H1 (cell line): ENCODE results near the gene BTBD9. TPM values are rescaled to one million over a fixed set of nuclear protein-coding genes. Genes with fewer than 3 reads are reported as not detected.
A peak's percentile ranks its signal among the peaks of the same experiment; 100 is the strongest.

Experiments
- CTCF ChIA-PET: fragments of 300-600 bp; sonication (Branson Sonifier 250); formaldehyde crosslinking; loops from one replicate; lab custom pipeline; 2021; ENCODE audit not compliant: partially characterized antibody; lab: Charles Lee
- POLR2A ChIA-PET: fragments of 300-600 bp; sonication (Branson Sonifier 250); formaldehyde crosslinking; loops from one replicate; lab custom pipeline; 2021; ENCODE audit warnings: inconsistent platforms; ENCODE audit not compliant: partially characterized antibody; lab: Charles Lee
- DNase-seq, 2 experiments: peaks; one replicate each; pipeline versions ENCODE4 v3.0.0 to v3.0.0-alpha.2; 2010 to 2022; ENCODE audit warnings: low spot score in 2 of 2, low read depth in 1 of 2, mixed read lengths in 1 of 2
- FAIRE-seq: peaks from 2 replicates; lab custom pipeline; 2011; peaks lifted over from hg19 to GRCh38; lab: Jason Lieb, UNC
- H2AFZ ChIP-seq: 2 replicates; pipeline ENCODE4 v1.8.1; 2012; ENCODE audit warnings: low read length, inconsistent platforms
- H2AK5ac ChIP-seq: 2 replicates; pipeline ENCODE4 v1.6.1; 2013; ENCODE audit warnings: low read depth, low read length
- H2BK120ac ChIP-seq: replicated peaks from 2 replicates; pipeline ENCODE3; 2013; ENCODE audit warnings: low read depth, low read length, inconsistent platforms
- H2BK12ac ChIP-seq: 2 replicates; pipeline ENCODE4 v1.6.1; 2013; ENCODE audit warnings: low read depth, low read length
- H2BK15ac ChIP-seq: 2 replicates; pipeline ENCODE4 v1.6.1; 2013; ENCODE audit warnings: low read length
- H2BK20ac ChIP-seq: 2 replicates; pipeline ENCODE4 v1.6.1; 2013; ENCODE audit warnings: low read length
- H2BK5ac ChIP-seq: 2 replicates; pipeline ENCODE4 v1.6.1; 2013; ENCODE audit warnings: low read depth, low read length
- H3K14ac ChIP-seq: 2 replicates; pipeline ENCODE4 v1.6.1; 2013; ENCODE audit warnings: inconsistent platforms; ENCODE audit not compliant: insufficient read length
- H3K18ac ChIP-seq: 2 replicates; pipeline ENCODE4 v1.6.1; 2013; ENCODE audit warnings: low read length; ENCODE audit errors: extremely low read depth
- H3K23ac ChIP-seq: 2 replicates; pipeline ENCODE4 v1.6.1; 2013; ENCODE audit warnings: inconsistent platforms; ENCODE audit not compliant: insufficient read length
- H3K23me2 ChIP-seq: 2 replicates; pipeline ENCODE4 v1.6.1; 2013; ENCODE audit warnings: low read depth, low read length
- H3K27ac ChIP-seq: 2 replicates; pipeline ENCODE4 v1.6.1; 2011; ENCODE audit warnings: low read depth, low read length, inconsistent platforms
- H3K27me3 ChIP-seq, 4 experiments: replicated peaks in 1 of 4; 1 replicate in 1 of 4; 2 replicates in 3 of 4; pipeline versions ENCODE4 v1.6.1 to v1.8.1; 2011 to 2013; ENCODE audit warnings: low read length in 3 of 4, mild to moderate bottlenecking in 3 of 4, inconsistent platforms in 2 of 4, mixed read lengths in 2 of 4, moderate library complexity in 1 of 4; ENCODE audit not compliant: control insufficient read depth in 3 of 4, insufficient read depth in 3 of 4; ENCODE audit errors: extremely low read depth in 1 of 4
- H3K36me3 ChIP-seq, 4 experiments: 2 replicates each; pipeline versions ENCODE4 v1.6.1 to v1.8.1; 2011 to 2013; ENCODE audit warnings: mild to moderate bottlenecking in 4 of 4, low read length in 3 of 4, moderate library complexity in 2 of 4, control low read depth in 1 of 4, inconsistent platforms in 1 of 4; ENCODE audit not compliant: insufficient read depth in 4 of 4, control insufficient read depth in 2 of 4
- H3K4ac ChIP-seq: replicated peaks from 2 replicates; pipeline ENCODE3; 2013; ENCODE audit warnings: low read length, low read depth, mixed read lengths, inconsistent platforms; ENCODE audit not compliant: insufficient read length
- H3K4me1 ChIP-seq, 4 experiments: replicated peaks in 1 of 4; 1 replicate in 1 of 4; 2 replicates in 3 of 4; pipeline versions ENCODE4 v1.6.1 to v1.8.1; 2011 to 2013; ENCODE audit warnings: low read length in 3 of 4, inconsistent platforms in 2 of 4, mixed read lengths in 1 of 4; ENCODE audit not compliant: insufficient read depth in 4 of 4, control insufficient read depth in 3 of 4
- H3K4me2 ChIP-seq, 2 experiments: 2 replicates each; pipeline versions ENCODE4 v1.6.1 to v1.8.1; 2011 to 2013; ENCODE audit warnings: low read depth in 2 of 2, low read length in 2 of 2, control low read depth in 1 of 2, inconsistent platforms in 1 of 2, mild to moderate bottlenecking in 1 of 2; ENCODE audit not compliant: insufficient read depth in 1 of 2
- H3K4me3 ChIP-seq, 4 experiments: fragments of 200-600, 300-600 bp in 1 of 4; sonication (generic), shearing (Covaris generic), sonication (Bioruptor Twin) in 1 of 4; 2 replicates each; pipeline versions ENCODE4 v1.5.1 to v1.8.1; 2011 to 2016; ENCODE audit warnings: low read length in 4 of 4, low read depth in 3 of 4, control low read depth in 2 of 4, inconsistent platforms in 2 of 4, mild to moderate bottlenecking in 2 of 4, mixed read lengths in 1 of 4, moderate library complexity in 1 of 4; ENCODE audit not compliant: insufficient read depth in 2 of 4; ENCODE audit errors: extremely low read depth in 1 of 4
- H3K56ac ChIP-seq: replicated peaks from 2 replicates; pipeline ENCODE3; 2013; ENCODE audit warnings: low read depth, mild to moderate bottlenecking, mixed read lengths, low read length, inconsistent platforms; ENCODE audit not compliant: insufficient read length
- H3K79me1 ChIP-seq: 2 replicates; pipeline ENCODE4 v1.6.1; 2013; ENCODE audit warnings: low read depth, low read length, control low read depth
- H3K79me2 ChIP-seq, 2 experiments: 2 replicates each; pipeline versions ENCODE4 v1.6.1 to v1.8.1; 2012 to 2013; ENCODE audit warnings: low read length in 2 of 2, mild to moderate bottlenecking in 2 of 2, inconsistent platforms in 1 of 2; ENCODE audit not compliant: insufficient read depth in 2 of 2, control insufficient read depth in 1 of 2
- H3K9ac ChIP-seq, 4 experiments: replicated peaks in 1 of 4; 1 replicate in 1 of 4; 2 replicates in 3 of 4; pipeline versions ENCODE4 v1.6.1 to v1.8.1; 2011 to 2013; ENCODE audit warnings: low read depth in 3 of 4, low read length in 3 of 4, control low read depth in 2 of 4, mild to moderate bottlenecking in 2 of 4, moderate library complexity in 2 of 4, inconsistent platforms in 1 of 4; ENCODE audit errors: extremely low read depth in 1 of 4
- H3K9me3 ChIP-seq, 2 experiments: 2 replicates each; pipeline versions ENCODE4 v1.6.1 to v1.8.1; 2012 to 2013; ENCODE audit warnings: mild to moderate bottlenecking in 2 of 2, moderate library complexity in 2 of 2, control low read depth in 1 of 2, inconsistent platforms in 1 of 2, low read depth in 1 of 2, low read length in 1 of 2, mixed read lengths in 1 of 2; ENCODE audit not compliant: insufficient read depth in 2 of 2
- H4K20me1 ChIP-seq, 2 experiments: replicated peaks in 1 of 2; 2 replicates each; pipeline versions ENCODE3 to v1.8.1; 2011 to 2013; ENCODE audit warnings: inconsistent platforms in 2 of 2, low read length in 2 of 2, mild to moderate bottlenecking in 1 of 2; ENCODE audit not compliant: insufficient read depth in 2 of 2, control insufficient read depth in 1 of 2
- H4K5ac ChIP-seq: 2 replicates; pipeline ENCODE4 v1.6.1; 2013; ENCODE audit warnings: low read length, low read depth, mixed read lengths, inconsistent platforms; ENCODE audit not compliant: insufficient read length
- H4K8ac ChIP-seq: 2 replicates; pipeline ENCODE4 v1.8.0; 2013; ENCODE audit warnings: mild to moderate bottlenecking, moderate library complexity, low read length, inconsistent platforms; ENCODE audit not compliant: insufficient read depth; ENCODE audit errors: extremely low read depth
- H4K91ac ChIP-seq: replicated peaks from 2 replicates; pipeline ENCODE3; 2013; ENCODE audit warnings: low read length, mixed read lengths, inconsistent platforms; ENCODE audit not compliant: insufficient read length
- ASH2L ChIP-seq: fragments of 200-600, 300-600 bp; sonication (generic); IDR thresholded peaks from one replicate; pipeline ENCODE4 v1.7.1; 2017; ENCODE audit warnings: low read length
- EP300 ChIP-seq, 2 experiments: IDR thresholded peaks; 1 replicate in 1 of 2; 2 replicates in 1 of 2; pipeline ENCODE4 v1.6.1; 2011 to 2012; ENCODE audit warnings: low read depth in 2 of 2, low read length in 2 of 2, mild to moderate bottlenecking in 2 of 2, borderline replicate concordance in 1 of 2, inconsistent platforms in 1 of 2, moderate library complexity in 1 of 2
- KDM1A ChIP-seq: fragments of 200-600, 300-600 bp; sonication (generic); IDR thresholded peaks from 2 replicates; pipeline ENCODE4 v1.7.1; 2016; ENCODE audit warnings: mild to moderate bottlenecking, low read length, borderline replicate concordance
- POU5F1 ChIP-seq: IDR thresholded peaks from 2 replicates; pipeline ENCODE4 v1.6.1; 2011; ENCODE audit warnings: low read depth, mild to moderate bottlenecking, low read length, moderate library complexity
- SAP30 ChIP-seq: fragments of 300-600 bp; sonication (generic); IDR thresholded peaks from 2 replicates; pipeline ENCODE4 v1.7.1; 2012; ENCODE audit warnings: low read length, moderate library complexity, mild to moderate bottlenecking, inconsistent platforms; ENCODE audit not compliant: insufficient read depth, insufficient replicate concordance
- SIN3A ChIP-seq, 2 experiments: IDR thresholded peaks in 1 of 2; conservative IDR thresholded peaks in 1 of 2; 2 replicates each; pipeline ENCODE4 v1.6.1; 2011 to 2012; ENCODE audit warnings: low read length in 2 of 2, improper control_type of control experiment in 1 of 2, low read depth in 1 of 2, mild to moderate bottlenecking in 1 of 2
- SIX5 ChIP-seq: IDR thresholded peaks from 2 replicates; pipeline ENCODE4 v1.6.1; 2011; ENCODE audit warnings: mild to moderate bottlenecking, low read depth, low read length
- SUZ12 ChIP-seq: fragments of 200-600 bp; sonication (generic); IDR thresholded peaks from 2 replicates; pipeline ENCODE4 v1.6.1; 2012; ENCODE audit warnings: mild to moderate bottlenecking, inconsistent platforms, low read length, moderate library complexity, mixed read lengths
- TAF7 ChIP-seq: optimal IDR thresholded peaks from 2 replicates; pipeline ENCODE3; 2011; ENCODE audit warnings: low read depth, mild to moderate bottlenecking, inconsistent platforms, low read length, moderate library complexity, borderline replicate concordance
- TEAD4 ChIP-seq: IDR thresholded peaks from 2 replicates; pipeline ENCODE4 v1.6.1; 2012; ENCODE audit warnings: low read depth, low read length, inconsistent platforms, mixed read lengths
- YY1 ChIP-seq: IDR thresholded peaks from 2 replicates; pipeline ENCODE4 v1.6.1; 2011; ENCODE audit warnings: low read depth, mild to moderate bottlenecking, low read length
- WGBS, 2 experiments: shearing (Covaris generic) in 1 of 2; methylation state at CpG; one replicate each; pipeline versions ENCODE4 v1.1.6 to v1.1.7; 2013 to 2015; ENCODE audit warnings: low lambda C conversion rate in 2 of 2, mixed read lengths in 2 of 2, inconsistent platforms in 1 of 2, low coverage in 1 of 2, missing lambda C conversion rate in 1 of 2; ENCODE audit not compliant: insufficient replicate concordance in 2 of 2, insufficient coverage in 1 of 2, insufficient read length in 1 of 2; ENCODE audit errors: extremely low coverage in 1 of 2, missing lambda C conversion rate in 1 of 2; 5-methylcytosine and 5-hydroxymethylcytosine counted together
- polyA plus RNA-seq, 7 experiments: library from polyadenylated mRNA; depleted of rRNA in 3 of 7; stranded (reverse) in 5 of 7; unstranded in 2 of 7; fragments of >200 nt in 5 of 7; fragments of 200-250 nt in 2 of 7; gene quantifications; 1 replicate in 5 of 7; 2 replicates in 1 of 7; 4 replicates in 1 of 7; pipeline versions ENCODE4 v1.2.1 to v1.2.3, GENCODE V29; 2011 to 2013; ENCODE audit warnings: missing spikeins in 2 of 7, mixed read lengths in 2 of 7
- total RNA-seq: library from RNA; stranded (reverse); fragmentation: NEBNext Ultra II Directional; extraction: Animal tissue kit (Norgen Biotek cat#: 25700); gene quantifications from 2 replicates; pipeline ENCODE4 v1.2.1, GENCODE V29; 2021
- TF ChIP-seq, protein P1 (sequence below): IDR thresholded peaks from 2 replicates; pipeline ENCODE4 v1.6.1; 2011; ENCODE audit warnings: low read depth, mild to moderate bottlenecking, low read length; ENCODE audit not compliant: insufficient read depth

The BTBD9 gene
- total and polyA plus RNA-seq, 2 of the 8 experiments (the other 6 are each of a cell fraction or from before 2014, with no cell fraction given): 0.92 to 4.1 TPM

DNA sequence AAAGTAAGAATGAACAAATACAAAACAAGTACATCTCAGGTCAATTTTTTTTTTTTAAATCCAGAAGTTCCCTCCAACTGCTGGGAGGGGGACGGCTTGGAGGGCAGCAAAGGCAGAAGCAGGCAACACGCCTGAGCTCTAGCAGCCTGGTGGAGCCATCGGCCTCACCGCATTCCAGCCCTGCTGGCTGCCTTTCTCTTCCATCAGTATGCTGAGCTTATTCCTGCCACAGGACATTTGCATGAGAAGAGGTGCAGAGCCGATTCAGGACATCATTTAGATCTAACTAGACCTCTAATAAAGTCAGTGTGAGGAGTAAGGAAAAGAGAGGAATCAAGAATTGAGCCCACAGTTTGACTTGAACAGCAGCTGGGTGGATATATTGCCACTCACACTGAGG is 501.4 kb downstream of the BTBD9 start:
- CTCF ChIA-PET: interaction anchor here (1.1 to 1.8 kb wide), 3 partner anchors 10 to 104 kb away, joined by 3 to 8 read pairs (median 5); no protein-coding TSS in a partner anchor
- 0 out of 2 replicates have a peak, but pooled peaks have one; percentile 46 for TF ChIP-seq YY1
- TF ChIP-seq SUZ12: no peak
- TF ChIP-seq KDM1A: peak; percentile 99
- no peak for TF ChIP-seq SAP30
- no peak for TF ChIP-seq SIN3A (conservative IDR thresholded peaks at IDR 0.05 in 1 of 2, IDR thresholded peaks at IDR 0.05 in 1 of 2; ENCODE audit: low read depth in 1 of 2, low read length in 2 of 2)
- TF ChIP-seq, protein P1, sequence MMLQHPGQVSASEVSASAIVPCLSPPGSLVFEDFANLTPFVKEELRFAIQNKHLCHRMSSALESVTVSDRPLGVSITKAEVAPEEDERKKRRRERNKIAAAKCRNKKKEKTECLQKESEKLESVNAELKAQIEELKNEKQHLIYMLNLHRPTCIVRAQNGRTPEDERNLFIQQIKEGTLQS: no peak
- 0 out of 2 replicates have a peak, but pooled peaks have one; percentile 42 for TF ChIP-seq POU5F1
- no peak for TF ChIP-seq SIX5
- peak; percentile 98 for TF ChIP-seq TEAD4
- TF ChIP-seq TAF7: no peak
- no peak for TF ChIP-seq ASH2L
- TF ChIP-seq EP300 (IDR thresholded peaks at IDR 0.05; ENCODE audit: borderline replicate concordance in 1 of 2, low read depth in 2 of 2, low read length in 2 of 2): peak in 1 of 2 experiments; percentile 12; a peak in 1 of 3 replicates

More for the DNA sequence above, 501.4 kb downstream of the BTBD9 start:
- Histone ChIP-seq H2BK20ac (no peak overlapping the region), H2BK120ac (no peak overlapping the region), H3K27me3 (no peaks in the 10 kb centered on the region), H3K4ac (no peak overlapping the region), H2BK5ac (peak overlapping the region; percentile 26; the same call in 1 of the 2 replicates), H4K20me1 (no peaks in the 10 kb centered on the region), H3K18ac (no peak overlapping the region), H3K9ac (no peak overlapping the region), H4K5ac (no peak overlapping the region), H3K23me2 (no peaks in the 10 kb centered on the region), H3K4me2 (peak overlapping the region; percentile 4 to 47), H3K27ac (0 out of 2 replicates have a peak overlapping the region, but pooled peaks have one; percentile 13), H2BK15ac (no peak overlapping the region), H3K14ac (no peak overlapping the region), H4K8ac (no peak overlapping the region), H3K36me3 (no peaks in the 10 kb centered on the region), H3K9me3 (no peaks in the 10 kb centered on the region), H2BK12ac (no peak overlapping the region), H3K79me1 (no peaks in the 10 kb centered on the region; the same call in 1 of the 2 replicates), H2AFZ (no peak overlapping the region), H3K56ac (no peak overlapping the region), H3K79me2 (0 out of 4 replicates have a peak, but pooled peaks cover 0 to 4% of the 10 kb centered on the region in 2 experiments), H3K23ac (no peak overlapping the region), H2AK5ac (no peak overlapping the region), H3K4me1 (peaks cover 4 to 15% (median 12%) of the 10 kb centered on the region in 4 experiments), H4K91ac (no peak overlapping the region), H3K4me3 (peak overlapping the region in 1 of 4 experiments; percentile 39; a peak in 1 of 8 replicates)
- FAIRE-seq (peak; percentile 82), DNase-seq (peak in 1 of 2 experiments; percentile 49)
- POLR2A ChIA-PET: interaction anchor here (1.0 to 1.6 kb wide), 3 partner anchors 10 to 22 kb away, joined by 3 to 5 read pairs (median 5); no protein-coding TSS in a partner anchor
- 11% methylated on average over 5 of the region's 5 CpGs; no CpG with 5 or more reads in 1 of the 2 experiments for WGBS, 2 experiments
